ENCODE data around the gene SCLT1. TPM values are rescaled to one million over a fixed set of nuclear protein-coding genes. Genes with fewer than 3 reads are reported as not detected.
A peak's percentile ranks its signal among the peaks of the same experiment; 100 is the strongest.

Gene SCLT1
- total and polyA plus RNA-seq, 2 donors (not counting 1 experiment from before 2014, with no cell fraction given) = 3.5 to 27.2 TPM

GRCh38 chr4:128861856-128862518, 231.4 kb downstream of the SCLT1 start:
- Mint-ChIP-seq H3K4me3 (no peak overlapping the region), H3K9me3 (ENCODE audit: insufficient read depth) (no peaks in the 10 kb centered on the region), H3K27ac (peak overlapping the region; percentile 66), H3K4me1 (peaks cover 35% of the 10 kb centered on the region), H3K27me3 (no peaks in the 10 kb centered on the region)
- no peak overlapping the region for H3K4me3 ChIP-seq (ENCODE audit: control extremely low read depth in 1 of 5, extremely low read depth in 1 of 5, insufficient read depth in 1 of 5, low read depth in 2 of 5, low read length in 4 of 5)
- H3K27ac ChIP-seq (ENCODE audit: low read length in 2 of 2) = peak overlapping the region in 1 of 2 donors; percentile 23
- H3K9ac ChIP-seq (ENCODE audit: low read length) = no peak overlapping the region
- no peak overlapping the region for H3K4me2 ChIP-seq (replicated peaks; ENCODE audit: low read depth, low read length, poor library complexity, severe bottlenecking)
- H3K4me1 ChIP-seq (ENCODE audit: control insufficient read depth in 2 of 2, insufficient read depth in 2 of 2, low read length in 2 of 2) = peaks cover 5 to 19% of the 10 kb centered on the region in 2 donors
- peaks cover 29% of the 10 kb centered on the region for H4K20me1 ChIP-seq (ENCODE audit: control insufficient read depth, insufficient read depth, low read length, poor library complexity, severe bottlenecking)
- H2AFZ ChIP-seq (ENCODE audit: insufficient read depth, low read depth, low read length, poor library complexity, severe bottlenecking) = no peak overlapping the region
- DNase-seq (no peak), ATAC-seq (ENCODE audit: low read depth) (no peak)
- H3K36me3 ChIP-seq (replicated peaks in 1 of 2; ENCODE audit: control extremely low read depth in 1 of 2, control insufficient read depth in 1 of 2, extremely low read depth in 1 of 2, insufficient read depth in 2 of 2, low read length in 1 of 2) = peaks cover 10 to 65% of the 10 kb centered on the region in 2 experiments
- intact Hi-C loops (cut with micrococcal nuclease) = no loop called here
- peaks cover 6% of the 10 kb centered on the region for H3K79me2 ChIP-seq (ENCODE audit: control insufficient read depth, insufficient read depth, low read length)
- WGBS (ENCODE audit: insufficient coverage) = 33% methylated on average over 4 of the region's 13 CpGs
- POLR2A ChIA-PET = no interaction called here
- TF ChIP-seq EZH2 (IDR thresholded peaks at IDR 0.05; ENCODE audit: borderline replicate concordance, insufficient read depth, low read depth, low read length, poor library complexity, severe bottlenecking) (no peak), CTCF (IDR thresholded peaks at IDR 0.05) (no peak)
- H3K9me3 ChIP-seq (ENCODE audit: control extremely low read depth in 1 of 3, control insufficient read depth in 2 of 3, insufficient read depth in 1 of 3, low read length in 2 of 3) = no peaks in the 10 kb centered on the region
- CTCF ChIA-PET = interaction anchor here (0.8 to 2.9 kb wide), 18 partner anchors 11 to 670 kb away, joined by 3 to 28 read pairs (median 5); partner anchors contain the start of genes JADE1 and SCLT1
- H3K27me3 ChIP-seq (replicated peaks in 1 of 4; ENCODE audit: control extremely low read depth in 1 of 4, control insufficient read depth in 3 of 4, insufficient read depth in 4 of 4, low read length in 3 of 4) = no peaks in the 10 kb centered on the region

Data from B cell (primary cell).